Muscle of leg (tissue), 16 donors: ENCODE measurements around the gene H6PD. TPM values are rescaled to one million over a fixed set of nuclear protein-coding genes. Genes with fewer than 3 reads are reported as not detected.
A peak's percentile ranks its signal among the peaks of the same experiment; 100 is the strongest.

ENCODE experiments used
- DNase-seq: peaks from one replicate; pipeline ENCODE4 v3.0.0; 2013
- H3K27ac ChIP-seq: one replicate; pipeline ENCODE4 v1.5.1; 2013; ENCODE audit warnings: mild to moderate bottlenecking, low read length, control low read depth
- H3K27me3 ChIP-seq: one replicate; pipeline ENCODE4 v1.6.1; 2013; ENCODE audit warnings: low read length; ENCODE audit not compliant: control insufficient read depth, insufficient read depth
- H3K36me3 ChIP-seq: one replicate; pipeline ENCODE4 v1.6.1; 2013; ENCODE audit warnings: low read length; ENCODE audit not compliant: control insufficient read depth, insufficient read depth
- H3K4me1 ChIP-seq: one replicate; pipeline ENCODE4 v1.6.1; 2013; ENCODE audit warnings: low read length; ENCODE audit not compliant: control insufficient read depth, insufficient read depth
- H3K4me3 ChIP-seq: one replicate; pipeline ENCODE4 v1.5.1; 2013; ENCODE audit warnings: low read length, control low read depth
- H3K9me3 ChIP-seq: replicated peaks from 2 replicates; pipeline ENCODE4 v1.6.1; 2013; ENCODE audit warnings: low read depth, low read length; ENCODE audit not compliant: control insufficient read depth
- WGBS: methylation state at CpG from one replicate; pipeline ENCODE4 v1.1.5; 2013; ENCODE audit warnings: missing lambda C conversion rate; ENCODE audit not compliant: insufficient coverage; 5-methylcytosine and 5-hydroxymethylcytosine counted together
- long read RNA-seq, 11 donors: transcript quantifications; one replicate each; lab custom pipeline, GENCODE V29; 2026
- polyA plus RNA-seq, 8 donors: library from polyadenylated mRNA; unstranded; fragments of 120-200 nt; gene quantifications; one replicate each; pipeline versions ENCODE4 v1.2.1 to v1.2.3, GENCODE V29; 2013; ENCODE audit warnings: inconsistent platforms in 1 of 8, low replicate concordance in 1 of 8; ENCODE audit not compliant: insufficient read length in 8 of 8, insufficient read depth in 1 of 8
- total RNA-seq: library from RNA; stranded (reverse); fragments of 120-200 nt; gene quantifications from one replicate; pipeline ENCODE4 v1.2.4, GENCODE V29; 2013

H6PD gene, protein sequence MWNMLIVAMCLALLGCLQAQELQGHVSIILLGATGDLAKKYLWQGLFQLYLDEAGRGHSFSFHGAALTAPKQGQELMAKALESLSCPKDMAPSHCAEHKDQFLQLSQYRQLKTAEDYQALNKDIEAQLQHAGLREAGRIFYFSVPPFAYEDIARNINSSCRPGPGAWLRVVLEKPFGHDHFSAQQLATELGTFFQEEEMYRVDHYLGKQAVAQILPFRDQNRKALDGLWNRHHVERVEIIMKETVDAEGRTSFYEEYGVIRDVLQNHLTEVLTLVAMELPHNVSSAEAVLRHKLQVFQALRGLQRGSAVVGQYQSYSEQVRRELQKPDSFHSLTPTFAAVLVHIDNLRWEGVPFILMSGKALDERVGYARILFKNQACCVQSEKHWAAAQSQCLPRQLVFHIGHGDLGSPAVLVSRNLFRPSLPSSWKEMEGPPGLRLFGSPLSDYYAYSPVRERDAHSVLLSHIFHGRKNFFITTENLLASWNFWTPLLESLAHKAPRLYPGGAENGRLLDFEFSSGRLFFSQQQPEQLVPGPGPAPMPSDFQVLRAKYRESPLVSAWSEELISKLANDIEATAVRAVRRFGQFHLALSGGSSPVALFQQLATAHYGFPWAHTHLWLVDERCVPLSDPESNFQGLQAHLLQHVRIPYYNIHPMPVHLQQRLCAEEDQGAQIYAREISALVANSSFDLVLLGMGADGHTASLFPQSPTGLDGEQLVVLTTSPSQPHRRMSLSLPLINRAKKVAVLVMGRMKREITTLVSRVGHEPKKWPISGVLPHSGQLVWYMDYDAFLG
- total RNA-seq: 24.1 TPM
- 10 to 100 TPM; 27.2 to 49.1 (median 37.1) TPM for polyA plus RNA-seq
- long read RNA-seq, donor 1, full-length matches to known transcripts: 2 of 2 reads
- long read RNA-seq, donor 1, partial matches to known transcripts: 0 of 2 reads
- long read RNA-seq, donor 1, other reads (novel, unspliced or antisense): 0 of 2 reads
- long read RNA-seq, donor 2: 0 reads
- long read RNA-seq, donor 3, full-length matches to known transcripts: 5 of 34 reads
- long read RNA-seq, donor 3, partial matches to known transcripts: 29 of 34 reads
- long read RNA-seq, donor 3, other reads (novel, unspliced or antisense): 0 of 34 reads
- long read RNA-seq, donor 4, full-length matches to known transcripts: 7 of 7 reads
- long read RNA-seq, donor 4, partial matches to known transcripts: 0 of 7 reads
- long read RNA-seq, donor 4, other reads (novel, unspliced or antisense): 0 of 7 reads
- long read RNA-seq, donor 5, full-length matches to known transcripts: 10 of 20 reads
- long read RNA-seq, donor 5, partial matches to known transcripts: 10 of 20 reads
- long read RNA-seq, donor 5, other reads (novel, unspliced or antisense): 0 of 20 reads
- long read RNA-seq, donor 6, full-length matches to known transcripts: 9 of 9 reads
- long read RNA-seq, donor 6, partial matches to known transcripts: 0 of 9 reads
- long read RNA-seq, donor 6, other reads (novel, unspliced or antisense): 0 of 9 reads
- long read RNA-seq, donor 7, full-length matches to known transcripts: 6 of 17 reads
- long read RNA-seq, donor 7, partial matches to known transcripts: 11 of 17 reads
- long read RNA-seq, donor 7, other reads (novel, unspliced or antisense): 0 of 17 reads
- long read RNA-seq, donor 8, partial matches to known transcripts: 13 of 13 reads
- long read RNA-seq, donor 8, other reads (novel, unspliced or antisense): 0 of 13 reads
- long read RNA-seq, donor 9, full-length matches to known transcripts: 3 of 36 reads
- long read RNA-seq, donor 9, partial matches to known transcripts: 33 of 36 reads
- long read RNA-seq, donor 9, other reads (novel, unspliced or antisense): 0 of 36 reads
- long read RNA-seq, donor 10, full-length matches to known transcripts: 3 of 10 reads
- long read RNA-seq, donor 10, partial matches to known transcripts: 7 of 10 reads
- long read RNA-seq, donor 10, other reads (novel, unspliced or antisense): 0 of 10 reads
- long read RNA-seq, donor 11, full-length matches to known transcripts: 4 of 16 reads
- long read RNA-seq, donor 11, partial matches to known transcripts: 12 of 16 reads
- long read RNA-seq, donor 11, other reads (novel, unspliced or antisense): 0 of 16 reads

DNA sequence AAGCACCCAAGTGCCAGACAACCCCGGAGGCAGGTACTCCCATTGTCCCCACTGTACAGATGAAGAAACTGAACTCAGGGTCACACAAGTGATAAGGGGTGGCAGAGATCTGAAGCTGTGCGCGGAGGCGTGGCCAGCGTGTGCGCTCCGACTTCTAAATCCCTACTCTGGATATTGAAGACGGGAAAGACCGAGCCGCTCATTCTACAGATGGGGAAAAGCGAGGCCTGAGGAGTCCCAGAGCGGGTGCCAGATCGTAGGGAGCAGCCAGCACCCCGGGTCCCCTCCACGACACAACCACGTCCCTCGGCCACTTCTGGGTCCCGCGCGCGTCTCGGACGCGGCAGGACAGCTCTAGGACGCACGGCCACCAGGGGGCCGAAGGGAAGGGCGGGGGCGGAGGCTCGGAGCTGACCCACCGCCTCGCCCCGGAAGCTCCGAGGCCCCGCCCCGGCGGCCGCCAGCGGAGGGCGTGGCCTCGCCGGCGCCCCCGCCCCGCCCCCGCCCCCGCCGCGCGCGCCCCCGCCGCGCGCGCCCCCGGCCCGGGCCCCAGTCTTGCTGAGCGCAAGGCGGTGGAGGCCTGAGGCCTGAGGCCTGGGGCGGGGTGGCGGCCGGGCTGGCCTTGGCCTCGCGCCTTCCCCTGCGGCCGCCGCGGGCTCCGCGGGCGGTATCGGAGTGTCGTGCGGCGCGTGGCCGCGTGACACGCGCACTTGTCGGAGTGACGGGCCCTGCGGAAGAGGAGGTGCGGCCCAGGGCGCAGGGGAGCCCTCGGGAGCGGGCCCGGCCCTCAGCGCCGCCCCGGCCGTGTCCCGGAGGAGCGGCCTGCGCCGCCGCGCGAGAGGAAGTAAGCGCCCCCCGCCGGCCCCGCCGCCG, at the start of gene H6PD:
TSS of gene H6PD (plus strand) at position 552 of the 873 bp plus-strand sequence. CDS start 10,161 bp downstream, outside the sequence.
- peak within 1 kb of the TSS; percentile 76 for H3K4me3 ChIP-seq
- H3K36me3 ChIP-seq: peaks cover 4% of the 10 kb centered on the region
- H3K4me1 ChIP-seq: peaks cover 33% of the 10 kb centered on the region
- no peaks in the 10 kb centered on the region for H3K9me3 ChIP-seq
- WGBS: under 1% methylated on average over 100 of the region's 106 CpGs
- H3K27me3 ChIP-seq: no peaks in the 10 kb centered on the region
- peak; percentile 91 for DNase-seq
- peak within 1 kb of the TSS; percentile 89 for H3K27ac ChIP-seq

DNA sequence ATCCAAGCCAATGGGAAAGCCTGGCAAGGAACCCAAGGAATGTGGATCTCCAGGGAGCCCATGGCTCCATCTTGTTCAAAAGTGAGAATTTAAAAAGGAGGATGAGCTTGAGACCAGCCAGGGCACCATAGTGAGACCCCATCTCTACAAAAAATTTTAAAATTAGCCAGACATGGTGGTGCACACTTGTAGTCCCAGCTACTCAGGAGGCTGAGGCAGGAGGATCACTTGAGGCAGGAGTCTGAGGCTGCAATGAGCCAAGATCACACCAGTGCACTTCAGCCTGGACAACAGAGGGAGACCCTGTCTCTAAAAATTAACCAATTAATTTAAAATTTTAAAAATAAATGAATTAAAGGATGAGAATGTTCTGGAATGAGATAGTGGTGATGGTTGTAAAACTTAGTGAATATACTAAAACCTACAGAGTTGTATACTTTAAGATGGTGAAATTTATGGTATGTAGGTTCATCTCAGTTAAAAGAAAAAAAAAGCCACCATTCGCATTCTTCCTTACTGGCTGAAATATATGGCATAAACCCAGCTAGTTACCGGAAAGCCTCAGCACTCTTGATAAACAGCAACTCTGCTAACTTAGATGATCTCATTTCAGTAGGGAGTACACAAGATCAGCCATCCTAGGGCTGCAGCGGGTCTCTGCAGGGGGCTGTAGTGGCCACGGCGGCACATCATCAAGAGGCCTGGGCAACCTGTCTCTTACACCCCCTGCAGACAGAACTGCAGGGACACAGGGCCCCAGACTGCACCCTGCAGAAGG, 48.3 kb upstream of the H6PD start:
- DNase-seq: no peak
- Histone ChIP-seq H3K27ac (no peak overlapping the region), H3K27me3 (peaks cover 49% of the 10 kb centered on the region), H3K4me1 (peaks cover 10% of the 10 kb centered on the region), H3K36me3 (no peaks in the 10 kb centered on the region), H3K9me3 (no peaks in the 10 kb centered on the region), H3K4me3 (no peak overlapping the region)
- no CpG with 5 or more reads among the region's 5 CpGs for WGBS

DNA sequence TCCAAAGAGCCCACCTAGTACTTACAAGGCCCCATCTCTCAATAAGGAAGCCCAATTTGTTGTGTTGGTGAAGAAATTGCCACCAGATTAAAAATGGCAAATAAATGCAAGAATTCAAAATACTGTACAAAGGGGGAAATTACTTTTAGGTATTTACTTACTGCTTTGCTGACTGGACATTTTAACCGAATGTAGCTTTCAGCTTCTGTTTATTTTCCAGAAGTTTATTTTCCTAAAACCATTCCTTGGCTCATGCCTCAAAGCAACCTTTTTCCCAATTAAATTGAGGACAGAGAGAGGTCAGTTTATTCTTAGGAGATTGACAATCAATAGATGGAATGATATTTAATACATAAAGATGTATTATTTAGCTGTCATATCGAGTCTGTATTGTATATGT, 47.6 kb upstream of the H6PD start:
- no peak overlapping the region for H3K27ac ChIP-seq
- no CpG with 5 or more reads among the region's 2 CpGs for WGBS
- DNase-seq: no peak
- no peaks in the 10 kb centered on the region for H3K36me3 ChIP-seq
- peaks cover 8% of the 10 kb centered on the region for H3K4me1 ChIP-seq
- no peak overlapping the region for H3K4me3 ChIP-seq
- H3K9me3 ChIP-seq: no peaks in the 10 kb centered on the region
- H3K27me3 ChIP-seq: peaks cover 43% of the 10 kb centered on the region

DNA sequence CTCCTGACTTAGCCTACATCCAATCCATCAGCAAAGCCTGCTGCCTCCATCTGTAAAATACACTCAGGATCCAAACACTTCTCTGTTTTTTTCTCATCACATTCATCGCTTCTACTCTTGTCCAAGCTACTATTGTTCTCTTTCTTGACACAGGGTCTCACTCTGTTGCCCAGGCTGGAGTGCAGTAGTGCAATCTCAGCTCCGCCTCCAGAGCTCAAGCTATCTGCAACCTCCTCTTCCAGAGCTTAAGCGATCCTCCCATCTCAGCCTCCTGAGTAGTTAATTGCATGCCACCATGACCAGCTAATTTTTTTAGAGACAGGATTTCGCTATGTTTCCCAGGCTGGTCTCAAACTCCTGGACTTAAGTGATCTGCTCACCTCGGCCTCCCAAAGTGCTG, 44.3 kb upstream of the H6PD start:
- H3K27ac ChIP-seq: no peak overlapping the region
- H3K27me3 ChIP-seq: peaks cover 19% of the 10 kb centered on the region
- H3K4me3 ChIP-seq: no peak overlapping the region
- WGBS: 96% methylated on average over 5 of the region's 5 CpGs
- no peak for DNase-seq
- no peaks in the 10 kb centered on the region for H3K4me1 ChIP-seq
- no peaks in the 10 kb centered on the region for H3K9me3 ChIP-seq
- no peaks in the 10 kb centered on the region for H3K36me3 ChIP-seq

DNA sequence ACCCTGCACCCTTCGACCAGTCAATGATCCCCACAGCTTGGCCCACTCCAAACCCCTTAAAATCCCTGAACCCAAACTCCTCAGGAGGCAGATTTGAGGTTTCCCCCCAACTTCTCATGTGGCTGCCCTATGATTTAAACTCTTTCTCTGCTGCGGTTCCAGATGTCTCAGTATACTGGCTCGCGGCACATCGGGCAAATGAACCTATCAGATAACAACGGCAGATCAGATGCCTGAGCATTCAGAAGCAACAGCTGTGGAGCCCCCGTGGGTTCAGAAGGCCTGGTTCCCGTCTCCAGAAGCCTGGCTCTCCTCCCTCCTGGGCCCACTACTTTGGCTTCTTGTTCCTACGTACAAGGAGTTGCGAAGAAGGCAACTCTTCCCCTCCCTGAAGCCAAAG, 43.3 kb upstream of the H6PD start:
- Histone ChIP-seq H3K36me3 (no peaks in the 10 kb centered on the region), H3K4me1 (peaks cover 4% of the 10 kb centered on the region), H3K4me3 (no peak overlapping the region), H3K27me3 (peaks cover 16% of the 10 kb centered on the region), H3K9me3 (no peaks in the 10 kb centered on the region), H3K27ac (no peak overlapping the region)
- no peak for DNase-seq
- WGBS: 75% methylated on average over 7 of the region's 10 CpGs

DNA sequence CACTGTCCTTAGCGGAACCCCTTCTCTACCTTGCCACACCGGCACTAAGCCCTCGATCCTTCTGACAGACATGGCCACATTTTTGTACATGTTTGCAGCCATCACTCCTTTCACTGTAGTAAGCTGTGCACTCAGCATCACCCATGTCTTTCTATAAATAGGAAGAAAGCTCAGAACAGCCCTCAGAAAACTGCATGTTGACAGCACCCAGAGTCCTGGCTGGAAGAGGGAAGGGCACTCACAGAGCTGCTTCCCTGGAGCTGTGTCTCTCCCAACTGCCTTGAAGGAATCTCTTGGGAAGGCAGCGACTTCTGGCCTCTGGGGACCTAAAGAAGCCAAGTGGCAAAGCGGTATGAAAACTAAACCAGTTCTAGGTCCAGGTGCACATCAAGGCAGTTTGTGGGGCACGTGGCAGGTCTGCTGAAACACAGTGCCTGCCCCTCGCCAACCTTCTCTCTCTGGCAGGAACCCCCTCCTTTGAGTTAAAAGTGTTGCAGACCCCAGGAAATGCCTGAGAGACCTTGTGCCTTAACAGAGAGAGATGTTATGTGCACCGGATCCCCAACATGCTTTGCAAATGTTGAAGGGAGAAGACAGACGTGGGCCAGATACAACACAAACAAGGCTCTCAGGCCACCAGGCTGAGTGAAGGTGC, 41.9 kb upstream of the H6PD start:
- peaks cover 13% of the 10 kb centered on the region for H3K4me1 ChIP-seq
- peaks cover 25% of the 10 kb centered on the region for H3K27me3 ChIP-seq
- H3K4me3 ChIP-seq: no peak overlapping the region
- H3K9me3 ChIP-seq: no peaks in the 10 kb centered on the region
- 83% methylated on average over 6 of the region's 9 CpGs for WGBS
- H3K27ac ChIP-seq: no peak overlapping the region
- H3K36me3 ChIP-seq: no peaks in the 10 kb centered on the region
- DNase-seq: no peak

DNA sequence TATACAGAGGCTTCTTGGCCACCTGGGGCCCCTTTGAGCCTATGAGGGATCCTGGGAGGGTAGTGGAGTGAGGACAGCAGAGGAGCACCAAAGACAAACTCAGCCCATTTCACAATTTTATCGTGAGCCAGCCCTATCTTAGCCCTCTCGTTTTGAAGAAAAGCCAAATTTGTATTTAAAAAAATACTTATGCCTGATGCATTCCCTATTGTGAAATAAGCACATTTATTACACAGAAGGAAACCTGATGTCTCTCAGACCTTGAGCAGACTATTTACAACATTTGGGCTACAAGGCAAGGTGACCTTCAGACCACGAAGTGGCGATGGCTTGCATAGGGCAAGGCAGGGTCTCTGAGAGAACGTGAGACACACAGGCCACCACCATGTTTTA, 41.3 kb upstream of the H6PD start:
- DNase-seq: no peak
- Histone ChIP-seq H3K9me3 (no peaks in the 10 kb centered on the region), H3K36me3 (no peaks in the 10 kb centered on the region), H3K4me1 (peaks cover 18% of the 10 kb centered on the region), H3K27ac (no peak overlapping the region), H3K4me3 (no peak overlapping the region), H3K27me3 (peaks cover 30% of the 10 kb centered on the region)
- no CpG with 5 or more reads among the region's 5 CpGs for WGBS
